ENCODE results near the gene PRDM9. TPM values are rescaled to one million over a fixed set of nuclear protein-coding genes. Genes with fewer than 3 reads are reported as not detected.
"Not testable (repeated sequence)": the region's sequence is repeated elsewhere in the genome, so short reads cannot be mapped to it uniquely, and the experiment has no call there.

The PRDM9 gene
- total RNA-seq, 1 donor from 2014 or later = not detected

DNA sequence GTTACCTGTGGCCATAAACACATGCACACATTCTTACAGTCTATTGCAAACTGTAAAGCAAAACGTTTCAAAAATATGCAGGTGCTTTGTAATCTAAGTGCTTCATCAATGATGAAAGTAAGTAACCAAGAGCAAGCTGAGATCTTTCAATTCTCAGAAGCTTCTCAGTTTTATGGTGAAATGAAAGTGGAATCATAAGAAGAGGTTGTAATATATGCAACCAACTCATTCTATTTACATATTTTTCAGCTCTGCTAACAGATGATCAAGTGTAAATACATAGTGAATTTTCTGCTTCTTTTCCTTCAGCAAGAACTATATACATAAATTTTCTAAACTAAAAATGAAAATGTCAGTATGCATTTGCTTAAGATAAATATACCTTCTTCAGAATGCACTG lies 33.1 kb upstream of the PRDM9 start:
- DNase-seq (ENCODE audit: low read depth) = no peak
- H3K4me3 ChIP-seq (ENCODE audit: low read depth, low read length) = no peak overlapping the region
- TF ChIP-seq, protein P1, sequence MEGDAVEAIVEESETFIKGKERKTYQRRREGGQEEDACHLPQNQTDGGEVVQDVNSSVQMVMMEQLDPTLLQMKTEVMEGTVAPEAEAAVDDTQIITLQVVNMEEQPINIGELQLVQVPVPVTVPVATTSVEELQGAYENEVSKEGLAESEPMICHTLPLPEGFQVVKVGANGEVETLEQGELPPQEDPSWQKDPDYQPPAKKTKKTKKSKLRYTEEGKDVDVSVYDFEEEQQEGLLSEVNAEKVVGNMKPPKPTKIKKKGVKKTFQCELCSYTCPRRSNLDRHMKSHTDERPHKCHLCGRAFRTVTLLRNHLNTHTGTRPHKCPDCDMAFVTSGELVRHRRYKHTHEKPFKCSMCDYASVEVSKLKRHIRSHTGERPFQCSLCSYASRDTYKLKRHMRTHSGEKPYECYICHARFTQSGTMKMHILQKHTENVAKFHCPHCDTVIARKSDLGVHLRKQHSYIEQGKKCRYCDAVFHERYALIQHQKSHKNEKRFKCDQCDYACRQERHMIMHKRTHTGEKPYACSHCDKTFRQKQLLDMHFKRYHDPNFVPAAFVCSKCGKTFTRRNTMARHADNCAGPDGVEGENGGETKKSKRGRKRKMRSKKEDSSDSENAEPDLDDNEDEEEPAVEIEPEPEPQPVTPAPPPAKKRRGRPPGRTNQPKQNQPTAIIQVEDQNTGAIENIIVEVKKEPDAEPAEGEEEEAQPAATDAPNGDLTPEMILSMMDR (conservative IDR thresholded peaks at IDR 0.05; ENCODE audit: low read depth, low read length) = no peak

DNA sequence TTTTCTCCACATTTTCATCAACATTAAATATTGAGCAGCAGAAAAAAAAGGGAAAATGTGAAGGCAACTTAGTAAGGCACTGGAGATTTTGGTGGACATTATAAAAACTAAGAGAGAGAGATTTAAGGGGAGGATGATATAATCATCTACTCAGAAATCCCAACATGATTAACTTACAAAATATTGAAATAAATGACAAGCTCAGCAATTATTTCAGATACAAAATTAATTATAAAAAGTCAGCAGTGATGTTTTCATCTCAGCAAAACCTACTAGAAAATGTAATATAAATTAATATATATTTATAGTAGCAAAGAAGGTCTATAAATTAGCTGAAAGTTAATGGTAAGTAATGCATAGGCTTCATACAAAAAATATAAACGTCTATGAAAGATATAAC lies 30.8 kb upstream of the PRDM9 start:
- no peak overlapping the region for H3K4me3 ChIP-seq (ENCODE audit: low read depth, low read length)
- DNase-seq (ENCODE audit: low read depth) = no peak
- TF ChIP-seq, protein P1 (conservative IDR thresholded peaks at IDR 0.05; ENCODE audit: low read depth, low read length) = no peak

DNA sequence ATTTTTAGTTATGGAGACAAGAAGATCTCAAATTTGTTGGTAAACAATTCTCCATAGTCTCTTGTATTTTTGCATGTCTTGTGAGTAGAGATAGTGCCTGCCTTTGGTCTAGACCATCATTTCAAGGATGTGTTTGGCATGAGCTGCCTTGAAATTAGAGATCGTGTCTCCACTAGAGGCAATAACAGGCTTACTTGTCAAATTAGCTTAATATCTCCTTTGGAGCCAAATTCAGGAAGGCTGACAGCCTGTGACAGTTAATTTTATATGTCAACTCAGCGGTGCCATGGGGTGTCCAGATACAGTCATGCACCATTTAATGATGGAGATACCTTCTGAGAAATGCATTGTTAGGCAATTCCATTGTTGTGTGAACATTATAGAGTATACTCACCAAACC lies 24.8 kb upstream of the PRDM9 start:
- H3K4me3 ChIP-seq (ENCODE audit: low read depth, low read length) = no peak overlapping the region
- TF ChIP-seq, protein P1 (conservative IDR thresholded peaks at IDR 0.05; ENCODE audit: low read depth, low read length) = no peak
- no peak for DNase-seq (ENCODE audit: low read depth)

DNA sequence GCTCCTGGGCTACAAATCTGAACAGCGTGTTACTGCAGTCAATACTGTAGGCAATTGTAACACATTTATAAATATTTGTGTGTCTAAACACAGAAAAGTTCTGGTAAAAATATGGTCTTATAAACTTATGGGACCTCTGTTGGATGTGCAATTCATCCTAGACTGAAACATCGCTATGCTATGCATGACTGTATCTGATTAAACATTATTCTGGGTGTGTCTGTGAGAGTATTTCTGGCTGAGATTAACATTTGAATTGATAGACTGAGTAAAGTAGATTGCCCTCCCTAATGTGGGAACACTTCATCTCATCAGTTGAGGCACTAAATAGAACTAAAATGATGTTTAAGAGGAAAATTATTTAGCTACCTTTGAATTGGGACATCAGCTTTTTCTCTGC lies 24.3 kb upstream of the PRDM9 start:
- H3K4me3 ChIP-seq (ENCODE audit: low read depth, low read length) = no peak overlapping the region
- DNase-seq (ENCODE audit: low read depth) = no peak
- TF ChIP-seq, protein P1 (conservative IDR thresholded peaks at IDR 0.05; ENCODE audit: low read depth, low read length) = no peak

DNA sequence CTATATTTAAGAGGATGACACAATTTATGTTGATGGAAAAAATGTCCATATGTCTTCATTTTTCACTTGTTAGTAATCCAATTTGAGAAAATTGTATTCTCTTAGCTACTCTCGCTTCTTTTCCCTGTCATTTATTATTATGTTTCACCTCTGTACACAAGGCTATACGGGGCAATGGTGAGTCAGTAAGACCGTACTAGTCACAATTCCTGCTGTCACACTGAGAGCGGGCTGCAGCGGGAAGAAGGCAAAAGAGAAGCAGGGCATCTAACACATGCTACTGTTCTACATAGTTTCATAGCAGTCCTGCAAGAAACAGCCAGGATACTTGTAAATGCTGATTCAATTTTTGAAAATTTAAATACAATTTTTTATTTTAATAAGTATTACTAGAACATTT lies 23.3 kb upstream of the PRDM9 start:
- TF ChIP-seq, protein P1 (conservative IDR thresholded peaks at IDR 0.05; ENCODE audit: low read depth, low read length) = no peak
- H3K4me3 ChIP-seq (ENCODE audit: low read depth, low read length) = no peak overlapping the region
- no peak for DNase-seq (ENCODE audit: low read depth)

DNA sequence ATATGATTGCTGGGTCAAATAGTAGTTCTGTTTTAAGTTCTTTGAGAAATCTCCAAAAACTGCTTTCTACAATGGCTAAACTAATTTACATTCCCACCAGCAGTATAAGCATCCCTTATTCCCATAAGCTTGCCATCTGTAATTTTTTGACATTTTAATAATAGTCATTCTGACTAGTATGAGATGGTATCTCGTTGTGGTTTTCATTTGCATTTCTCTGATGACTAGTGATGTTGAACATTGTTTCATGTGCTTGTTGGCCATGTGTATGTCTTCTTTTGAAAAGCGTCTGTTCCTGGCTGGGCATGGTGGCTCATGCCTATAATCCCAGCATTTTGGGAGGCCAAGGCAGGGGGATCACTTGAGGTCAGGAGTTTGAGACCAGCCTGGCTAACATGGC lies 21.2 kb upstream of the PRDM9 start:
- DNase-seq (ENCODE audit: low read depth) = not testable (repeated sequence)

DNA sequence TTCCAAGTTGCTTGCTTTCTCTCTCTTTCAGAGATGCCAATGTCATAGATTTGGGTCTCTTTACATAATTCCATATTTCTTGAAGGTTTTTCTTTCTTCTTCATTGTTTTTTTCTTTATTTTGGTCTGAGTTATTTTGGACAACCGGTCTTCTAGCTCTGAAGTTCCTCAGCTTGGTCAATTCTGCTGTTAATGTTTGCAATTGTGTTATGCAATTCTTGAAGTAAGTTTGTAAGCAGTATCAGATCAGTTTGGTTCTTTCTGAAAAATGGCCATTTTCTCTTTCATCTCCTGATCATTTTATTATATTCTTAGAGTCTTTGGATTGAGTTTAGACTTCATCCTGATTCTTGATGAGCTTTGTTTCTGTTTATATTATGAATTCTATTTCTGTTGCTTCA lies 16.4 kb upstream of the PRDM9 start:
- DNase-seq (ENCODE audit: low read depth) = no peak
- H3K4me3 ChIP-seq (ENCODE audit: low read depth, low read length) = no peak overlapping the region
- TF ChIP-seq, protein P1 (conservative IDR thresholded peaks at IDR 0.05; ENCODE audit: low read depth, low read length) = no peak

More for the DNA sequence above, 21.2 kb upstream of the PRDM9 start:
- H3K4me3 ChIP-seq (ENCODE audit: low read depth, low read length) = not testable (repeated sequence)

DNA sequence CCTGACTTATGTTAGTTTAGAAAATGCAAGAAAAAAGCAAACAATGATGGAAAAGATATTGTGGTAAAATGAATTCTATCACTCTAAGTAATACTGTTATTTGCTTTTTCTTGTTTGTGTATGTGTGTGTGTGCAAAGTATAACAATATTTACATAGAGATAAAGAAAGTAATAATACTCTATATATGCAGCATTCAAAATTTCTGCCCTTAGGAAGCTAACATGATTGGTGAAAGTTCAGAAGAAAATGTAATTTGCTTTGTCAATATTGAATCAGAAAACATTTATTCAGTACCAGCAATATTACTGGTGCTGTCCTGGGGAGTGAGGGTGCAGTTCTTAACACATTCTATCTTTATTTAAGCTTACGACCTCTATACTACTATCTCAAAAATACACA lies 12.9 kb upstream of the PRDM9 start:
- no peak for DNase-seq (ENCODE audit: low read depth)
- no peak overlapping the region for H3K4me3 ChIP-seq (ENCODE audit: low read depth, low read length)
- TF ChIP-seq, protein P1 (conservative IDR thresholded peaks at IDR 0.05; ENCODE audit: low read depth, low read length) = no peak
